ENCODE data around the gene APOD.

APOD gene

GRCh38 chr3:195524171-195524896, 59.4 kb downstream of the APOD start:
- no peak for DNase-seq (ENCODE audit: low read depth)

- no peak for DNase-seq (ENCODE audit: low read depth)
Measured at GRCh38 chr3:195522254-195523023, 61.3 kb downstream of the APOD start.

Data from stimulated activated CD8-positive, alpha-beta memory T cell treated with anti-CD3 and anti-CD28 coated beads, Interleukin-15, amount 100 ng/mL, for 1 hour (primary cell).